Ishikawa (cell line): ENCODE results near the gene NUP93.

Experiments
- CEBPB ChIP-seq: IDR thresholded peaks from 2 replicates; pipeline ENCODE4 v1.6.1; 2012
- EGR1 ChIP-seq: IDR thresholded peaks from 2 replicates; pipeline ENCODE4 v1.6.1; 2012
- FOXM1 ChIP-seq: IDR thresholded peaks from 2 replicates; pipeline ENCODE4 v1.6.1; 2012; ENCODE audit warnings: low read depth, borderline replicate concordance
- NFIC ChIP-seq: IDR thresholded peaks from 2 replicates; pipeline ENCODE4 v1.6.1; 2012
- TAF1 ChIP-seq: IDR thresholded peaks from 2 replicates; pipeline ENCODE4 v1.6.1; 2012; ENCODE audit warnings: low read depth, mild to moderate bottlenecking
- YY1 ChIP-seq: IDR thresholded peaks from 2 replicates; pipeline ENCODE4 v1.6.1; 2012; ENCODE audit warnings: low read depth
- TF ChIP-seq, protein P1 (sequence below): IDR thresholded peaks from 2 replicates; pipeline ENCODE4 v1.6.1; 2012; ENCODE audit warnings: low read depth, mild to moderate bottlenecking

GRCh38 chr16:56758930-56759329, 29.0 kb downstream of the NUP93 start:
- TF ChIP-seq CEBPB (no peak), EGR1 (no peak), YY1 (no peak), FOXM1 (no peak), TAF1 (no peak), NFIC (no peak)
- TF ChIP-seq, protein P1, sequence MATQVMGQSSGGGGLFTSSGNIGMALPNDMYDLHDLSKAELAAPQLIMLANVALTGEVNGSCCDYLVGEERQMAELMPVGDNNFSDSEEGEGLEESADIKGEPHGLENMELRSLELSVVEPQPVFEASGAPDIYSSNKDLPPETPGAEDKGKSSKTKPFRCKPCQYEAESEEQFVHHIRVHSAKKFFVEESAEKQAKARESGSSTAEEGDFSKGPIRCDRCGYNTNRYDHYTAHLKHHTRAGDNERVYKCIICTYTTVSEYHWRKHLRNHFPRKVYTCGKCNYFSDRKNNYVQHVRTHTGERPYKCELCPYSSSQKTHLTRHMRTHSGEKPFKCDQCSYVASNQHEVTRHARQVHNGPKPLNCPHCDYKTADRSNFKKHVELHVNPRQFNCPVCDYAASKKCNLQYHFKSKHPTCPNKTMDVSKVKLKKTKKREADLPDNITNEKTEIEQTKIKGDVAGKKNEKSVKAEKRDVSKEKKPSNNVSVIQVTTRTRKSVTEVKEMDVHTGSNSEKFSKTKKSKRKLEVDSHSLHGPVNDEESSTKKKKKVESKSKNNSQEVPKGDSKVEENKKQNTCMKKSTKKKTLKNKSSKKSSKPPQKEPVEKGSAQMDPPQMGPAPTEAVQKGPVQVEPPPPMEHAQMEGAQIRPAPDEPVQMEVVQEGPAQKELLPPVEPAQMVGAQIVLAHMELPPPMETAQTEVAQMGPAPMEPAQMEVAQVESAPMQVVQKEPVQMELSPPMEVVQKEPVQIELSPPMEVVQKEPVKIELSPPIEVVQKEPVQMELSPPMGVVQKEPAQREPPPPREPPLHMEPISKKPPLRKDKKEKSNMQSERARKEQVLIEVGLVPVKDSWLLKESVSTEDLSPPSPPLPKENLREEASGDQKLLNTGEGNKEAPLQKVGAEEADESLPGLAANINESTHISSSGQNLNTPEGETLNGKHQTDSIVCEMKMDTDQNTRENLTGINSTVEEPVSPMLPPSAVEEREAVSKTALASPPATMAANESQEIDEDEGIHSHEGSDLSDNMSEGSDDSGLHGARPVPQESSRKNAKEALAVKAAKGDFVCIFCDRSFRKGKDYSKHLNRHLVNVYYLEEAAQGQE, result no peak
